GM12891 (cell line): Measurements from ENCODE around the gene AGMAT.
"Not testable (repeated sequence)": the region's sequence is repeated elsewhere in the genome, so short reads cannot be mapped to it uniquely, and the experiment has no call there.

Experiments
- DNase-seq: peaks from one replicate; pipeline ENCODE4 v3.0.0; 2011; ENCODE audit warnings: low spot score; ENCODE audit not compliant: insufficient read length
- FAIRE-seq: peaks from 2 replicates; lab custom pipeline; 2011; peaks lifted over from hg19 to GRCh38; lab: Jason Lieb, UNC
- PAX5 ChIP-seq: IDR thresholded peaks from 2 replicates; pipeline ENCODE4 v1.6.1; 2011; ENCODE audit warnings: low read length, moderate library complexity, mild to moderate bottlenecking; ENCODE audit not compliant: insufficient read depth, severe bottlenecking
- POLR2A ChIP-seq: IDR thresholded peaks from 2 replicates; pipeline ENCODE4 v1.6.1; 2011; ENCODE audit warnings: low read depth, low read length, control low read depth
- POLR2AphosphoS5 ChIP-seq: IDR thresholded peaks from 2 replicates; pipeline ENCODE4 v1.6.1; 2011; ENCODE audit warnings: low read depth, low read length, control low read depth
- POU2F2 ChIP-seq: IDR thresholded peaks from 2 replicates; pipeline ENCODE4 v1.6.1; 2011; ENCODE audit warnings: low read depth, mild to moderate bottlenecking, control low read depth, low read length, moderate library complexity
- SPI1 ChIP-seq: IDR thresholded peaks from 2 replicates; pipeline ENCODE4 v1.6.1; 2011; ENCODE audit warnings: low read depth, low read length, control low read depth
- TAF1 ChIP-seq: IDR thresholded peaks from 2 replicates; pipeline ENCODE4 v1.6.1; 2011; ENCODE audit warnings: low read depth, low read length, control low read depth

Gene AGMAT

DNA sequence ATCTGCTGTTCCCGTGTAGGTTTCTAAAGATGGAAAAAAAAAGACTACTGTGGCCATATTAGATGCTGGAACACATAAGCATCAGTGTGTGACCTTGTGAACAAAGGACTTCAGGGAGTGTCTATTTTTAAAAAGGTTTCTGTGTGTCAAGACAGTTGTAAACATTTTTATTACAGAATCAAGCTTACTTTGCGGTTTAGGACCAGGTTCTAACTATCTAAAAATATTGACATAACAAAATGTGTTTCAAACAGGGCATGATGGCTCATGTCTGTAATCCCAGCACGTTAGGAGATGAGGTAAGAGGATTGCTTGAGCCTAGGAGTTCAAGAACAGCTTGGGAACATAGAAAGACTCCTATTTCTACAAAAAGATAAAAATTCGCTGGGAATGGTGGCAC lies 25.3 kb upstream of the AGMAT start:
- no peak for FAIRE-seq
- no peak for TF ChIP-seq PAX5
- TF ChIP-seq POLR2A = no peak
- no peak for TF ChIP-seq POLR2AphosphoS5
- TF ChIP-seq SPI1 = no peak
- TF ChIP-seq TAF1 = no peak
- TF ChIP-seq POU2F2 = no peak
- DNase-seq = no peak

DNA sequence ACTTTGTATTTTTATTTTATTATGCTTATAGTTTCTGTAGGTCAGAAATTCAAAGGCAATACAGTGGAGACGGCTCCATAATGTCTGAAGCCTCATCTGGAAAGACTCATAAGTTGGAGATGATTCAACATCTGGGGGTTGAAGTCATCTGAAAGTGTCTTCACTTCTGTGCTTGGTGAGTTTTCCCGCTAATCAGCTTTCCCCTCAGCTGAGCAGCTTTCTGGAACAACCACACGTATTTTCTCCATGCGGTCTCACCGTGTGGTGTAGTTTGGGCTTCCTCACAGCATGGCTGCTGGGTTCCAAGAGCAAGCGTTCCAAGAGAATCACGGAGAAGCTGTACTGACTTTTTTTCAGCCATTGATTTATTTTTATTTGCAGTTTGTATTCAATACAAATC lies 24.8 kb upstream of the AGMAT start:
- FAIRE-seq = no peak
- DNase-seq = no peak
- TF ChIP-seq TAF1 = no peak
- no peak for TF ChIP-seq SPI1
- no peak for TF ChIP-seq POLR2A
- TF ChIP-seq POU2F2 = no peak
- no peak for TF ChIP-seq PAX5
- TF ChIP-seq POLR2AphosphoS5 = no peak

DNA sequence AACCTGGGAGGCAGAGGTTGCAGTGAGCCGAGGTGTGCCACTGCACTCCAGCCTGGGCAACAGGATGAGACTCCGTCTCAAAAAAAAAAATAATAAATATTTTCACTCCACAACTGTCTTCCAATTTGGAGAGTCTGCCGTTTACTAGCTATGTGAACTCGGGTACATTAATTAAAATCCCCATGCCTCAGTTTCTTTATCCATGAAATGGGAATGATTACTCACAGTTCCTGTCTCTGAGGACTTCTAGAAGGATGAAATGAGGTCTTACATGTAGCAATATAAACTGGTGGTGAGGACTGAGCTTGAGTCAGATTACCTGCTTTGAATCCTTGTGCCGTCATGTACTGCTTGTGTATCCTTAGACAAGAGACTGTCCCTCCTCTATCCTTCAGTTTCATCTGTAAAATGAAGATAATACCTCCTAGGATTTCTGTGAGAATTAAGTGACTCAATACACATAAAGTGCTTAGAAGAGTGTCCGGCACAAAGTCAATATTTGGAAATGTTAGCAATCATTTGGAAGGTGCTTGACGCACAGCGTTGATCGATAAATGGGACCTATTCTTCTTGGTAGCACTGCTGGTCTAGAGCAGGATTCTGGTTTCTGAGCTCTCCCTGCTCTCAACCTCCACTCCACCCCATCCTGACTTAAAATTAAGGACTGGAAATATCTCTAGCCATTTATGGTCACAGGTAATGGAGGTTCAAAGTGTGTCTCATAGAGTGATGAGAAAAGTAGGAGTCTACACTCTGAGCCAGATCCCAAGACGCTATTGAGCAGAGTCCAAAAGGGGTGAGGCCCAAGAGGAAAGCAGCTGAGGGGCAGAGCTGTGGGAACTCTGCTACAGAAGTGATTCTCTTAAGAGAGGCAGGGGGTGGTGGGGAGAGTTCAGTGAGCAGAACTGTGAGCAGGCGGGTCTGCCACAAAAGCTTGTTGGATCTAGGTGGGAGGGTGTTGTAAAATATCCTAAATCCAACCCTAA lies 20.8 kb upstream of the AGMAT start:
- FAIRE-seq = no peak
- TF ChIP-seq POLR2AphosphoS5 = no peak
- no peak for DNase-seq

DNA sequence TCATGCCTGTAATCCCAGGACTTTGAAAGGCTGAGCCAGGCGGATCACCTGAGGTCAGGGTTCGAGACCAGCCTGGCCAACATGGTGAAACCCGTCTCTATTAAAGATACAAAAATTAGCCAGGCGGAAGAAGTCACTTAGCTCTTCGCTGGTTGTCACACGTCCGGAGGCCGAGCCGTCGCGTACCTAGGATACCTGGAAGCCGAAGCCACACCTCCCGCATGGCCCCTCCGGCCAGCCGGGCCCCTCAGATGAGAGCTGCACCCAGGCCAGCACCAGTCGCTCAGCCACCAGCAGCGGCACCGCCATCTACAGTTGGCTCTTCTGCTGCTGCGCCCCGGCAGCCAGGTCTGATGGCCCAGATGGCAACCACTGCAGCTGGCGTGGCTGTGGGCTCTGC lies 19.5 kb upstream of the AGMAT start:
- not testable (repeated sequence) for DNase-seq, FAIRE-seq

DNA sequence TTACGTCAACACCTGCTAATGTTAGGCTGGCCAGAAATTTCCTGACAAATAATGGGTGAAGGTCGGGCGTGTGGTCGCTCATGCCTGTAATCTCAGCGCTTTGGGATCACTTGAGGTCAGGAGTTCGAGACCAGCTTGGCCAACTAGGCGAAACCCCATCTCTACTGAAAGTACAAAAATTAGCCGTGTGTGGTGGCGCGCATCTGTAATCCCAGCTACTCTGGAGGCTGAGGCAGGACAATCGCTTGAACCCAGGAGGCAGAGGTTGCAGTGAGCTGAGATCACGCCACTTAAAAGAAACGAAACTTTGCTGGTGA lies 19.1 kb upstream of the AGMAT start:
- not testable (repeated sequence) for FAIRE-seq, DNase-seq

DNA sequence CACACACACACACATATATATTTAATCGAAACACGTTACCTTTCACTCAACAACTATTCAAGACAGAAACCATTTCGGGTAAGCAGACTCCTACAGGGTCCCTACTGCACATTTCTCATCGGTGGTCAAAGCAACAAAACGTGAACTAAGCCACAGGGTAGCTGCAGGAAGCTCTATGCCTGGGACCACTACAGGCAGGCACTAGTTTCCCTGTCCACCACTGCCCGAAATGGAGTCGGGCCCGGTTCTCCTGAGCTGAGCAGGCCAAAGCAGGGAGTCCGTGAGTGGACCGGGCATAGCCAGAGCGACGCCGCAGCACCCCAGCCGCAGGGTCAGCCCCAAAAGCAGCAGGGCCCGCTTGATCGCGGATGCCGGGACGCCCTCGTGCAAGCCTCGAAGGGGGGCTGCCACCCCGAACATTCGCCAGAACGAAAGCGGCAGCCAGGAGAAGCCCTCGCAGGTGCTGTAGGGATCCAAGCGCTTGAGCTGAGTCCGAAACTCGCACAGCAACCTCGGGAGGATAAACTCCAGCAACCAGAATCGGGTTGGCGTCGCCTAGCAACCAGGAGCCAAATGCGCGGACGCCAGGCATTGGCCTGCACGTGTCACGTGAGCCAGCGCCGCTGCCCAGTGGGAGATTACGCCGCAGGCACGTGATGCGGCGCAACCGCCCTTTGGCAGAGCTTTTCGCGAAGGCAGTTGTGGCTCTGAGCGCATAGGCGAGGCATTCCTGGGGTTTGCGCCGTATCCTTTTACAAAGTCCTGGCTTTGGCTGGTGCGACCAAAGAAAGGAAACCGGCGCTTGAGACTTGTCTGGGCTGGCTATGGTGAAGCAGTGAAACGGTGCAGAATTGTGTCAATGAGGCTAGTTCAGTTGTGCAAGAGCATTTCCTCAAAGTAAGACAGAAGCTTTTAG lies 18.5 kb upstream of the AGMAT start:
- TF ChIP-seq PAX5 (no peak), SPI1 (0 out of 2 replicates have a peak, but pooled peaks have one; percentile 21), POU2F2 (no peak), TAF1 (no peak), POLR2AphosphoS5 (peak; percentile 52; the same call in 1 of the 2 replicates), POLR2A (peak; percentile 66; the same call in 1 of the 2 replicates)
- DNase-seq = peak; percentile 97
- FAIRE-seq = peak; percentile 99

DNA sequence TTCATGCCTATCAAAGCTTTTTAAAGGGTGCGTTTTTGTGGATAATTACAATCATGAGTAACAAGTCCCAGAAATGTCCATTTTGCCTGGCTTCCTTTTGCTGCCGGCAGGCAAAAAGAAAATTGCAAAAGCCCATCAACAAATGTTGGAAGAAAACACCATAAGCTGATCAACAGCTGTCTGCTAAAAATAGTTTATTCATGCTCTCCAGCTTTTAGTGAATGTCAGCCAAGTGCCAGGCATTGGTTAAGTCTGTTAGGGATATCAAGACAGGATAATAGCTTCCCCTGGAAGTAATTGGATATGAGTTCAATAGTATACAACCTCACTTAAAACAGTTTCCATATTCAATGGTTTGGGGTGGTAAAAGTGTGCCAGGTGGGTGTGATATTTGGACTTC lies 13.6 kb upstream of the AGMAT start:
- TF ChIP-seq SPI1 (no peak), POU2F2 (no peak), PAX5 (no peak), POLR2AphosphoS5 (no peak), TAF1 (no peak), POLR2A (no peak)
- no peak for DNase-seq
- no peak for FAIRE-seq

DNA sequence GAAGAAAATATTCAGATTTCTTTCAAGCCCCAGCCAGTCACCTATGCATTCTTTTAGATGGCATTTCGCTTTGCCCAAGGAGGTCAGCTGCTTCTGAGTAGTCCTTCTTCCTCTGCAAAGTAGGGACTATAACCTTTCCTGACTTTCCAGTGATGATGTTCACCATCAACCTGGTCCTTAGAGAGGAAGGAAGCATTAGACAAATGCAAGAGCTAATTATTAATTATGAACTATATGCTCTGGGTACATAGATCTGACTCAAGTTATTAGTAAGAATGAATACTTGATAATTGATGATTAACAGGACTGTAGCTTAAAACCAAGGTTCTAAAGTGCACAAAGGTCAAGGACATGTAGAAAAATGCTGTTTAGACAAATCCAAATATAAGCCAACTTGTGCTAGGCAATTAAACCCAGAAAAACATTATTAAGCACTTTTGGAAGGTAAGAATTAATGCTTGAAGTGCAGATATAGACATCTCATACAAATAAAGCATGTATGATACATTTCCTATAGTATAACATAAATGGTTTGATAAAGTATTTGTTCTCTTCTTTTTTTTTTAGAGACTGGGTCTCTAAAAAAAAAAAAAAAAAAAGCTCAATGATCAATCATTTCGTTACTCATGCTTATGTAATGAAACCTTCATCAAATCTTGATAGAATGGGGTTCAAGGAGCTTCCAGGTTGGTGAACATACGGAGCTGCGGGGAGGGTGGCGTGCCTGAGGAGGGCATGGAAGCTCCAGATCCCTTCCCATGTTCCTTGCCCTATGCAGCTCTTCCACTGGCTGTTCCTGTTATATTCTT lies 11.2 kb upstream of the AGMAT start:
- FAIRE-seq (no peak), DNase-seq (no peak)
- no peak for TF ChIP-seq POLR2AphosphoS5
- TF ChIP-seq TAF1 = no peak
- no peak for TF ChIP-seq POU2F2
- TF ChIP-seq PAX5 = no peak
- TF ChIP-seq POLR2A = no peak
- TF ChIP-seq SPI1 = no peak

DNA sequence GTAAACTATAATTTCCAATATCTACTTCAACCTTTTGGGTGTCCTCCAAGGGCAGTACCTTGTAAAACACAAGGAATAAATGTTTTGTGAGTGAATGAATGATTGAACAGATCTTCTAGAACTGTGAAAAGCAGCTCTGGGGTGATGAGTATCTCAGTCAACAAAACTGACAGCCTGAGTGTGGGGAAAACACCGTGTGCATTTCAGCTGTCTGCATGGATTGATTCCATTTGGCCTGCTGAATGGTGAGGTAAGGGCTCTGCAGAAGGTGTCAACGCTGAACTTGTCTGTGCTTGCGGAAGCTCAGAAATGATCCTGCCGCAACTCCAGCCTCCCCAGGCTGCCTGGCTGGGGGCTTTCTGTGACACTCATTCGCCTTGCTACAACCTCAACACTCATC lies 7.4 kb upstream of the AGMAT start:
- FAIRE-seq (no peak), DNase-seq (no peak)
- TF ChIP-seq PAX5 (no peak), TAF1 (no peak), SPI1 (no peak)

DNA sequence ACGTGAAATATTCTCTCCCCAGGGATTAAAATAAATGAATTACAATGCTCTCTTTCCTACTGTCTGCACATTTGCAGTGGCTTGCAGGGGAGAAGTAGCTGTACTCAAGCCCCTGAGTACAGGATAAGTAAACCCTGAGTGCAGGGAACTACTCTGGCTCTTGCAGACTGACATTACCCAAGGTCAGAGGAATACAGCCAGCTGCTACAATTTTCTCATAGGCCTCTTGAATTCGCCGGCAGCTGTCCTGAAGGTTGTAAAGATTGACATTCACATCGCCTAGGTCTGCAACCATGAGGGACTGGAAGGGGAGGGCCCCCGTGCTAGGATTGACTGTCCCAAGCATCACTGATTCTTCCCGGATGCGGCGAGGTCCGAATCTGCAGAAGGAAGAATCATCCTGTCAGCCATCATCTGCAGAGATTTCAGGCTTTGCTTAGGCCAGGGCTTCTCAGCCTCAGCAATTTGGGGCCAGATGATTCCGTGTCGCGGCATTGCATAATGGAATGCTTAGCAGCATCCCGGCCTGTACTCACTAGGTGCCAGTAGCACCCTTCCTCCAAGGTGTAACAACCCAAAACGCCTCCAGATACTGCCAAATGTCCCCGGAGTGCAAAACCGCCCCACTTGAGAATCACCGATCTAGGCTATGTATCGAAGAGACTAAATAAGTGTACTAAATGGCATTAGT lies 1.7 kb downstream of the AGMAT start:
- FAIRE-seq = no peak

More for the DNA sequence above, 1.7 kb downstream of the AGMAT start:
- no peak for DNase-seq
- no peak for TF ChIP-seq POLR2A
- no peak for TF ChIP-seq TAF1
- TF ChIP-seq POLR2AphosphoS5 = no peak
- no peak for TF ChIP-seq POU2F2
- TF ChIP-seq SPI1 = no peak
- TF ChIP-seq PAX5 = no peak
